Measurements from ENCODE around the gene CLTA.

The CLTA gene

DNA sequence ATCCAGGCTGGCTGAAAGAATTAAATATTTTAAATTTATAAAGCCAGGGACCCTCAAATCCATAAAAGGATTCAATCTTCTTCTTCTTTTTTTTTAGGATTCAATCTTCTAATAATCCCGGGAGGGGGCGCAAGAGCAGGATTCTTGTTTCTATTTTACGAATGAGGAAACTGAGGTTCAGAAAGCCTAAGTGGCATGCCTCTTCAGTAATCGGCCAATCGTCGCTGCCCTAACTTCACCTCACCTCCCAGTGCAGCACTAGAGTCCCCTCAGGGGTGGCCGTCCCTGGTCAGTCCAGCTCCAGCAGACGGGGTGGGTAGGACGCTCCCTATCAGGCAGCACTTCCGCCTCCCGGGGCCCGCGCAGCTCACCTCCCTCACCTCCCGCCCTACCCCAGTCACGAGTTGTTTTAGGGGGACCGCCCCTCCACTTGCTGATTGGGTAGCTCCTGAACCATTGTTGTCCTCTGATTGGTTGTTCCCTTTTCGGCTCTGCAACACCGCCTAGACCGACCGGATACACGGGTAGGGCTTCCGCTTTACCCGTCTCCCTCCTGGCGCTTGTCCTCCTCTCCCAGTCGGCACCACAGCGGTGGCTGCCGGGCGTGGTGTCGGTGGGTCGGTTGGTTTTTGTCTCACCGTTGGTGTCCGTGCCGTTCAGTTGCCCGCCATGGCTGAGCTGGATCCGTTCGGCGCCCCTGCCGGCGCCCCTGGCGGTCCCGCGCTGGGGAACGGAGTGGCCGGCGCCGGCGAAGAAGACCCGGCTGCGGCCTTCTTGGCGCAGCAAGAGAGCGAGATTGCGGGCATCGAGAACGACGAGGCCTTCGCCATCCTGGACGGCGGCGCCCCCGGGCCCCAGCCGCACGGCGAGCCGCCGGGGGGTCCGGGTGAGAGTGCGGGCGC lies at the start of gene CLTA (continued):
- TF ChIP-seq, protein P1, sequence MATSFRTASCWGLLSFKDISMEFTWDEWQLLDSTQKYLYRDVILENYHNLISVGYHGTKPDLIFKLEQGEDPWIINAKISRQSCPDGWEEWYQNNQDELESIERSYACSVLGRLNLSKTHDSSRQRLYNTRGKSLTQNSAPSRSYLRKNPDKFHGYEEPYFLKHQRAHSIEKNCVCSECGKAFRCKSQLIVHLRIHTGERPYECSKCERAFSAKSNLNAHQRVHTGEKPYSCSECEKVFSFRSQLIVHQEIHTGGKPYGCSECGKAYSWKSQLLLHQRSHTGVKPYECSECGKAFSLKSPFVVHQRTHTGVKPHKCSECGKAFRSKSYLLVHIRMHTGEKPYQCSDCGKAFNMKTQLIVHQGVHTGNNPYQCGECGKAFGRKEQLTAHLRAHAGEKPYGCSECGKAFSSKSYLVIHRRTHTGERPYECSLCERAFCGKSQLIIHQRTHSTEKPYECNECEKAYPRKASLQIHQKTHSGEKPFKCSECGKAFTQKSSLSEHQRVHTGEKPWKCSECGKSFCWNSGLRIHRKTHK (tag by site-specific recombination; IDR thresholded peaks at IDR 0.05), result no peak
- no peak for TF ChIP-seq ZNF16 (tag by site-specific recombination; IDR thresholded peaks at IDR 0.05; ENCODE audit: low read depth)
- no peak for TF ChIP-seq ZNF548 (tag by site-specific recombination; IDR thresholded peaks at IDR 0.05)
- TF ChIP-seq, protein P2, sequence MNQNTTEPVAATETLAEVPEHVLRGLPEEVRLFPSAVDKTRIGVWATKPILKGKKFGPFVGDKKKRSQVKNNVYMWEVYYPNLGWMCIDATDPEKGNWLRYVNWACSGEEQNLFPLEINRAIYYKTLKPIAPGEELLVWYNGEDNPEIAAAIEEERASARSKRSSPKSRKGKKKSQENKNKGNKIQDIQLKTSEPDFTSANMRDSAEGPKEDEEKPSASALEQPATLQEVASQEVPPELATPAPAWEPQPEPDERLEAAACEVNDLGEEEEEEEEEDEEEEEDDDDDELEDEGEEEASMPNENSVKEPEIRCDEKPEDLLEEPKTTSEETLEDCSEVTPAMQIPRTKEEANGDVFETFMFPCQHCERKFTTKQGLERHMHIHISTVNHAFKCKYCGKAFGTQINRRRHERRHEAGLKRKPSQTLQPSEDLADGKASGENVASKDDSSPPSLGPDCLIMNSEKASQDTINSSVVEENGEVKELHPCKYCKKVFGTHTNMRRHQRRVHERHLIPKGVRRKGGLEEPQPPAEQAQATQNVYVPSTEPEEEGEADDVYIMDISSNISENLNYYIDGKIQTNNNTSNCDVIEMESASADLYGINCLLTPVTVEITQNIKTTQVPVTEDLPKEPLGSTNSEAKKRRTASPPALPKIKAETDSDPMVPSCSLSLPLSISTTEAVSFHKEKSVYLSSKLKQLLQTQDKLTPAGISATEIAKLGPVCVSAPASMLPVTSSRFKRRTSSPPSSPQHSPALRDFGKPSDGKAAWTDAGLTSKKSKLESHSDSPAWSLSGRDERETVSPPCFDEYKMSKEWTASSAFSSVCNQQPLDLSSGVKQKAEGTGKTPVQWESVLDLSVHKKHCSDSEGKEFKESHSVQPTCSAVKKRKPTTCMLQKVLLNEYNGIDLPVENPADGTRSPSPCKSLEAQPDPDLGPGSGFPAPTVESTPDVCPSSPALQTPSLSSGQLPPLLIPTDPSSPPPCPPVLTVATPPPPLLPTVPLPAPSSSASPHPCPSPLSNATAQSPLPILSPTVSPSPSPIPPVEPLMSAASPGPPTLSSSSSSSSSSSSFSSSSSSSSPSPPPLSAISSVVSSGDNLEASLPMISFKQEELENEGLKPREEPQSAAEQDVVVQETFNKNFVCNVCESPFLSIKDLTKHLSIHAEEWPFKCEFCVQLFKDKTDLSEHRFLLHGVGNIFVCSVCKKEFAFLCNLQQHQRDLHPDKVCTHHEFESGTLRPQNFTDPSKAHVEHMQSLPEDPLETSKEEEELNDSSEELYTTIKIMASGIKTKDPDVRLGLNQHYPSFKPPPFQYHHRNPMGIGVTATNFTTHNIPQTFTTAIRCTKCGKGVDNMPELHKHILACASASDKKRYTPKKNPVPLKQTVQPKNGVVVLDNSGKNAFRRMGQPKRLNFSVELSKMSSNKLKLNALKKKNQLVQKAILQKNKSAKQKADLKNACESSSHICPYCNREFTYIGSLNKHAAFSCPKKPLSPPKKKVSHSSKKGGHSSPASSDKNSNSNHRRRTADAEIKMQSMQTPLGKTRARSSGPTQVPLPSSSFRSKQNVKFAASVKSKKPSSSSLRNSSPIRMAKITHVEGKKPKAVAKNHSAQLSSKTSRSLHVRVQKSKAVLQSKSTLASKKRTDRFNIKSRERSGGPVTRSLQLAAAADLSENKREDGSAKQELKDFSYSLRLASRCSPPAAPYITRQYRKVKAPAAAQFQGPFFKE (tag by site-specific recombination; IDR thresholded peaks at IDR 0.05; ENCODE audit: borderline replicate concordance), result no peak
- TF ChIP-seq, protein P3, sequence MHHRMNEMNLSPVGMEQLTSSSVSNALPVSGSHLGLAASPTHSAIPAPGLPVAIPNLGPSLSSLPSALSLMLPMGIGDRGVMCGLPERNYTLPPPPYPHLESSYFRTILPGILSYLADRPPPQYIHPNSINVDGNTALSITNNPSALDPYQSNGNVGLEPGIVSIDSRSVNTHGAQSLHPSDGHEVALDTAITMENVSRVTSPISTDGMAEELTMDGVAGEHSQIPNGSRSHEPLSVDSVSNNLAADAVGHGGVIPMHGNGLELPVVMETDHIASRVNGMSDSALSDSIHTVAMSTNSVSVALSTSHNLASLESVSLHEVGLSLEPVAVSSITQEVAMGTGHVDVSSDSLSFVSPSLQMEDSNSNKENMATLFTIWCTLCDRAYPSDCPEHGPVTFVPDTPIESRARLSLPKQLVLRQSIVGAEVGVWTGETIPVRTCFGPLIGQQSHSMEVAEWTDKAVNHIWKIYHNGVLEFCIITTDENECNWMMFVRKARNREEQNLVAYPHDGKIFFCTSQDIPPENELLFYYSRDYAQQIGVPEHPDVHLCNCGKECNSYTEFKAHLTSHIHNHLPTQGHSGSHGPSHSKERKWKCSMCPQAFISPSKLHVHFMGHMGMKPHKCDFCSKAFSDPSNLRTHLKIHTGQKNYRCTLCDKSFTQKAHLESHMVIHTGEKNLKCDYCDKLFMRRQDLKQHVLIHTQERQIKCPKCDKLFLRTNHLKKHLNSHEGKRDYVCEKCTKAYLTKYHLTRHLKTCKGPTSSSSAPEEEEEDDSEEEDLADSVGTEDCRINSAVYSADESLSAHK (tag by site-specific recombination; IDR thresholded peaks at IDR 0.05), result 0 out of 2 replicates have a peak, but pooled peaks have one; percentile 39
- TF ChIP-seq, protein P4, sequence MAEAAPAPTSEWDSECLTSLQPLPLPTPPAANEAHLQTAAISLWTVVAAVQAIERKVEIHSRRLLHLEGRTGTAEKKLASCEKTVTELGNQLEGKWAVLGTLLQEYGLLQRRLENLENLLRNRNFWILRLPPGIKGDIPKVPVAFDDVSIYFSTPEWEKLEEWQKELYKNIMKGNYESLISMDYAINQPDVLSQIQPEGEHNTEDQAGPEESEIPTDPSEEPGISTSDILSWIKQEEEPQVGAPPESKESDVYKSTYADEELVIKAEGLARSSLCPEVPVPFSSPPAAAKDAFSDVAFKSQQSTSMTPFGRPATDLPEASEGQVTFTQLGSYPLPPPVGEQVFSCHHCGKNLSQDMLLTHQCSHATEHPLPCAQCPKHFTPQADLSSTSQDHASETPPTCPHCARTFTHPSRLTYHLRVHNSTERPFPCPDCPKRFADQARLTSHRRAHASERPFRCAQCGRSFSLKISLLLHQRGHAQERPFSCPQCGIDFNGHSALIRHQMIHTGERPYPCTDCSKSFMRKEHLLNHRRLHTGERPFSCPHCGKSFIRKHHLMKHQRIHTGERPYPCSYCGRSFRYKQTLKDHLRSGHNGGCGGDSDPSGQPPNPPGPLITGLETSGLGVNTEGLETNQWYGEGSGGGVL (tag by site-specific recombination; IDR thresholded peaks at IDR 0.05), result peak; percentile 54
- no peak for TF ChIP-seq ZNF544 (tag by site-specific recombination; IDR thresholded peaks at IDR 0.05)
- TF ChIP-seq ZNF843 (tag by site-specific recombination; IDR thresholded peaks at IDR 0.05), result no peak
- TF ChIP-seq TRIM28 (IDR thresholded peaks at IDR 0.05; ENCODE audit: borderline replicate concordance, low read length), result no peak
- TF ChIP-seq, protein P5, sequence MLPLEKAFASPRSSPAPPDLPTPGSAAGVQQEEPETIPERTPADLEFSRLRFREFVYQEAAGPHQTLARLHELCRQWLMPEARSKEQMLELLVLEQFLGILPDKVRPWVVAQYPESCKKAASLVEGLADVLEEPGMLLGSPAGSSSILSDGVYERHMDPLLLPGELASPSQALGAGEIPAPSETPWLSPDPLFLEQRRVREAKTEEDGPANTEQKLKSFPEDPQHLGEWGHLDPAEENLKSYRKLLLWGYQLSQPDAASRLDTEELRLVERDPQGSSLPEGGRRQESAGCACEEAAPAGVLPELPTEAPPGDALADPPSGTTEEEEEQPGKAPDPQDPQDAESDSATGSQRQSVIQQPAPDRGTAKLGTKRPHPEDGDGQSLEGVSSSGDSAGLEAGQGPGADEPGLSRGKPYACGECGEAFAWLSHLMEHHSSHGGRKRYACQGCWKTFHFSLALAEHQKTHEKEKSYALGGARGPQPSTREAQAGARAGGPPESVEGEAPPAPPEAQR (tag by site-specific recombination; IDR thresholded peaks at IDR 0.05), result no peak
- TF ChIP-seq, protein P6, sequence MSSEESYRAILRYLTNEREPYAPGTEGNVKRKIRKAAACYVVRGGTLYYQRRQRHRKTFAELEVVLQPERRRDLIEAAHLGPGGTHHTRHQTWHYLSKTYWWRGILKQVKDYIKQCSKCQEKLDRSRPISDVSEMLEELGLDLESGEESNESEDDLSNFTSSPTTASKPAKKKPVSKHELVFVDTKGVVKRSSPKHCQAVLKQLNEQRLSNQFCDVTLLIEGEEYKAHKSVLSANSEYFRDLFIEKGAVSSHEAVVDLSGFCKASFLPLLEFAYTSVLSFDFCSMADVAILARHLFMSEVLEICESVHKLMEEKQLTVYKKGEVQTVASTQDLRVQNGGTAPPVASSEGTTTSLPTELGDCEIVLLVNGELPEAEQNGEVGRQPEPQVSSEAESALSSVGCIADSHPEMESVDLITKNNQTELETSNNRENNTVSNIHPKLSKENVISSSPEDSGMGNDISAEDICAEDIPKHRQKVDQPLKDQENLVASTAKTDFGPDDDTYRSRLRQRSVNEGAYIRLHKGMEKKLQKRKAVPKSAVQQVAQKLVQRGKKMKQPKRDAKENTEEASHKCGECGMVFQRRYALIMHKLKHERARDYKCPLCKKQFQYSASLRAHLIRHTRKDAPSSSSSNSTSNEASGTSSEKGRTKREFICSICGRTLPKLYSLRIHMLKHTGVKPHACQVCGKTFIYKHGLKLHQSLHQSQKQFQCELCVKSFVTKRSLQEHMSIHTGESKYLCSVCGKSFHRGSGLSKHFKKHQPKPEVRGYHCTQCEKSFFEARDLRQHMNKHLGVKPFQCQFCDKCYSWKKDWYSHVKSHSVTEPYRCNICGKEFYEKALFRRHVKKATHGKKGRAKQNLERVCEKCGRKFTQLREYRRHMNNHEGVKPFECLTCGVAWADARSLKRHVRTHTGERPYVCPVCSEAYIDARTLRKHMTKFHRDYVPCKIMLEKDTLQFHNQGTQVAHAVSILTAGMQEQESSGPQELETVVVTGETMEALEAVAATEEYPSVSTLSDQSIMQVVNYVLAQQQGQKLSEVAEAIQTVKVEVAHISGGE (tag by site-specific recombination; conservative IDR thresholded peaks at IDR 0.05; ENCODE audit: low read depth), result peak; percentile 93
- TF ChIP-seq KLF8 (tag by site-specific recombination; IDR thresholded peaks at IDR 0.05), result peak; percentile 67; the same call in 1 of the 2 replicates
- TF ChIP-seq ZNF677 (tag by site-specific recombination; IDR thresholded peaks at IDR 0.05), result no peak
- peak; percentile 77 for TF ChIP-seq ZNF335 (tag by site-specific recombination; conservative IDR thresholded peaks at IDR 0.05)
- TF ChIP-seq RBAK (tag by site-specific recombination; IDR thresholded peaks at IDR 0.05), result no peak
- TF ChIP-seq, protein P7, sequence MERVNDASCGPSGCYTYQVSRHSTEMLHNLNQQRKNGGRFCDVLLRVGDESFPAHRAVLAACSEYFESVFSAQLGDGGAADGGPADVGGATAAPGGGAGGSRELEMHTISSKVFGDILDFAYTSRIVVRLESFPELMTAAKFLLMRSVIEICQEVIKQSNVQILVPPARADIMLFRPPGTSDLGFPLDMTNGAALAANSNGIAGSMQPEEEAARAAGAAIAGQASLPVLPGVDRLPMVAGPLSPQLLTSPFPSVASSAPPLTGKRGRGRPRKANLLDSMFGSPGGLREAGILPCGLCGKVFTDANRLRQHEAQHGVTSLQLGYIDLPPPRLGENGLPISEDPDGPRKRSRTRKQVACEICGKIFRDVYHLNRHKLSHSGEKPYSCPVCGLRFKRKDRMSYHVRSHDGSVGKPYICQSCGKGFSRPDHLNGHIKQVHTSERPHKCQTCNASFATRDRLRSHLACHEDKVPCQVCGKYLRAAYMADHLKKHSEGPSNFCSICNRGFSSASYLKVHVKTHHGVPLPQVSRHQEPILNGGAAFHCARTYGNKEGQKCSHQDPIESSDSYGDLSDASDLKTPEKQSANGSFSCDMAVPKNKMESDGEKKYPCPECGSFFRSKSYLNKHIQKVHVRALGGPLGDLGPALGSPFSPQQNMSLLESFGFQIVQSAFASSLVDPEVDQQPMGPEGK (tag by site-specific recombination; IDR thresholded peaks at IDR 0.05), result peak; percentile 83
